Transverse colon (tissue), 4 donors: ENCODE measurements around the gene GRIFIN. TPM values are rescaled to one million over a fixed set of nuclear protein-coding genes. Genes with fewer than 3 reads are reported as not detected.
"Not testable (repeated sequence)": the region's sequence is repeated elsewhere in the genome, so short reads cannot be mapped to it uniquely, and the experiment has no call there.

Experiments used
- DNase-seq: peaks from one replicate; pipeline ENCODE4 v3.0.0-alpha.2; 2019
- H3K27ac ChIP-seq, 4 donors: fragments of 200-600 bp; sonication (generic); 2 replicates each; pipeline ENCODE4 v1.5.1; 2016 to 2018; ENCODE audit warnings: inconsistent platforms in 4 of 4
- H3K27me3 ChIP-seq: fragments of 200-600 bp; sonication (generic); 2 replicates; pipeline ENCODE4 v1.5.1; 2017; ENCODE audit warnings: inconsistent platforms
- H3K36me3 ChIP-seq, 4 donors: fragments of 200-600 bp; sonication (generic); 2 replicates each; pipeline ENCODE4 v1.5.1; 2017 to 2019; ENCODE audit warnings: inconsistent platforms in 4 of 4
- H3K4me1 ChIP-seq, 4 donors: fragments of 200-600 bp; sonication (generic); 2 replicates each; pipeline ENCODE4 v1.5.1; 2017 to 2020; ENCODE audit warnings: inconsistent platforms in 4 of 4
- H3K4me3 ChIP-seq, 4 donors: fragments of 200-600 bp; sonication (generic); 1 replicate in 1 of 4; 2 replicates in 3 of 4; pipeline versions ENCODE4 v1.5.1 to v1.6.1; 2017 to 2019; ENCODE audit warnings: inconsistent platforms in 4 of 4
- H3K9me3 ChIP-seq, 2 donors: fragments of 200-600 bp; sonication (generic); 2 replicates each; pipeline ENCODE4 v1.5.1; 2017 to 2019; ENCODE audit warnings: inconsistent platforms in 2 of 2
- EP300 ChIP-seq: sonication (generic); formaldehyde crosslinking; IDR thresholded peaks from one replicate; pipeline ENCODE4 v1.6.1; 2017; ENCODE audit warnings: antibody characterized with exemption, low read depth
- POLR2A ChIP-seq: fragments of 450-650 bp; IDR thresholded peaks from one replicate; pipeline ENCODE4 v1.6.1; 2016; ENCODE audit warnings: antibody characterized with exemption, mild to moderate bottlenecking, moderate library complexity
- POLR2AphosphoS5 ChIP-seq, 3 donors: sonication (generic); formaldehyde crosslinking; IDR thresholded peaks; one replicate each; pipeline ENCODE4 v1.6.1; 2016; ENCODE audit warnings: antibody characterized with exemption in 3 of 3
- WGBS, 2 donors: methylation state at CpG; one replicate each; pipeline ENCODE4 v1.1.5; 2018; ENCODE audit warnings: low coverage in 1 of 2; 5-methylcytosine and 5-hydroxymethylcytosine counted together
- in situ Hi-C, 4 donors: fragments of 200-750 bp; cut with MboI; loops; one replicate each; pipeline versions ENCODE4 v1.15.0 to v1.15.1; 2017; ENCODE audit warnings: low sequenced_read_pairs in 3 of 4, low pct_ligation_motif_present in 1 of 4, low pct_unique_long_range_greater_than_20kb in 1 of 4
- intact Hi-C: fragments of 100-400 bp; cut with DNase I; formaldehyde crosslinking; loops from one replicate; pipeline ENCODE4 v1.15.1; 2023; ENCODE audit warnings: low total_unique reads
- total RNA-seq, 4 donors: library from RNA; depleted of rRNA; stranded (reverse); fragments of >200 nt; gene quantifications; one replicate each; pipeline ENCODE4 v1.1.0, GENCODE V29; 2016
- TF ChIP-seq, protein P1 (sequence below), 5 experiments: fragments of 200-600 bp in 3 of 5; fragments of 450-650 bp in 2 of 5; sonication (generic) in 3 of 5; IDR thresholded peaks; 1 replicate in 2 of 5; 2 replicates in 3 of 5; pipeline ENCODE4 v1.5.1; 2016 to 2017; ENCODE audit warnings: antibody characterized with exemption in 5 of 5, inconsistent platforms in 3 of 5, mild to moderate bottlenecking in 2 of 5, moderate library complexity in 1 of 5

The GRIFIN gene
- total RNA-seq, 4 donors from 2014 or later, result not detected

- Histone ChIP-seq H3K36me3 (no peaks in the 10 kb centered on the region), H3K27me3 (no peaks in the 10 kb centered on the region), H3K27ac (no peak overlapping the region), H3K9me3 (no peaks in the 10 kb centered on the region), H3K4me1 (no peaks in the 10 kb centered on the region), H3K4me3 (no peak overlapping the region)
- intact Hi-C loops (no loop called here), in situ Hi-C loops (loop anchor here in 2 of 4 donors (25.0 kb wide), 1 partner anchor 226 kb away; the partner anchor contains the start of gene AMZ1 (in 2 of the 2))
- no peak for DNase-seq
- TF ChIP-seq POLR2A (no peak), POLR2AphosphoS5 (IDR thresholded peaks at IDR 0.05) (no peak), EP300 (no peak)
- TF ChIP-seq, protein P1, sequence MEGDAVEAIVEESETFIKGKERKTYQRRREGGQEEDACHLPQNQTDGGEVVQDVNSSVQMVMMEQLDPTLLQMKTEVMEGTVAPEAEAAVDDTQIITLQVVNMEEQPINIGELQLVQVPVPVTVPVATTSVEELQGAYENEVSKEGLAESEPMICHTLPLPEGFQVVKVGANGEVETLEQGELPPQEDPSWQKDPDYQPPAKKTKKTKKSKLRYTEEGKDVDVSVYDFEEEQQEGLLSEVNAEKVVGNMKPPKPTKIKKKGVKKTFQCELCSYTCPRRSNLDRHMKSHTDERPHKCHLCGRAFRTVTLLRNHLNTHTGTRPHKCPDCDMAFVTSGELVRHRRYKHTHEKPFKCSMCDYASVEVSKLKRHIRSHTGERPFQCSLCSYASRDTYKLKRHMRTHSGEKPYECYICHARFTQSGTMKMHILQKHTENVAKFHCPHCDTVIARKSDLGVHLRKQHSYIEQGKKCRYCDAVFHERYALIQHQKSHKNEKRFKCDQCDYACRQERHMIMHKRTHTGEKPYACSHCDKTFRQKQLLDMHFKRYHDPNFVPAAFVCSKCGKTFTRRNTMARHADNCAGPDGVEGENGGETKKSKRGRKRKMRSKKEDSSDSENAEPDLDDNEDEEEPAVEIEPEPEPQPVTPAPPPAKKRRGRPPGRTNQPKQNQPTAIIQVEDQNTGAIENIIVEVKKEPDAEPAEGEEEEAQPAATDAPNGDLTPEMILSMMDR (IDR thresholded peaks at IDR 0.05), result no peak
- WGBS, 2 donors, result 73% methylated on average over 15 of the region's 15 CpGs; no CpG with 5 or more reads in 1 of the 2 donors
Measured at GRCh38 chr7:2461268-2462026, 14.8 kb downstream of the GRIFIN start.

DNA sequence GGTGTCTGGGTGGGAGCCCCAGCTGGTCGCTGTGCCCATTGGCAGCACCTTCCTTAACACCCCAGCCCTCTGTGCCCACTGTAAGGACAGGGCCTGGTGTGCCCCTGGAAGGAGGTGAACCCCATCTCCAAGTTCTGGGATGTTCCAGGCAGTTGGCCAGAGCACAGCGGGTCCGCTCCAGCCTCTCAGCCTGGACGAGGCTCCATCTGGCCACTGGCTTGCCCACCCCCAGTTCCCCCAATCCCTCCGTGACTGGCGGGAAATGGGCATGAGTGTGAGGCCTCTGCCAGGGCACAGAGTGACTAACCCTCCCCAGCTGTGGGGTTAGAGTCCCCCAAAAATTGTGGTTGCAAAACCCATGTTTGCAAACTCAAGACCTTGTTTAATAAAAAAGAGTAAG lies 15.6 kb downstream of the GRIFIN start:
- WGBS, 2 donors, result 83 to 85% methylated on average over 1 to 5 of the region's 6 CpGs
- no peaks in the 10 kb centered on the region for H3K4me1 ChIP-seq
- no peak for DNase-seq
- no peaks in the 10 kb centered on the region for H3K27me3 ChIP-seq
- H3K9me3 ChIP-seq, result no peaks in the 10 kb centered on the region
- no peaks in the 10 kb centered on the region for H3K36me3 ChIP-seq
- no peak overlapping the region for H3K27ac ChIP-seq
- in situ Hi-C loops, result loop anchor here in 2 of 4 donors (25.0 kb wide), 1 partner anchor 227 kb away; the partner anchor contains the start of gene AMZ1 (in 2 of the 2)
- intact Hi-C loops, result no loop called here
- no peak for TF ChIP-seq EP300
- TF ChIP-seq POLR2AphosphoS5 (IDR thresholded peaks at IDR 0.05), result no peak
- TF ChIP-seq, protein P1 (IDR thresholded peaks at IDR 0.05), result no peak
- TF ChIP-seq POLR2A, result no peak
- no peak overlapping the region for H3K4me3 ChIP-seq

DNA sequence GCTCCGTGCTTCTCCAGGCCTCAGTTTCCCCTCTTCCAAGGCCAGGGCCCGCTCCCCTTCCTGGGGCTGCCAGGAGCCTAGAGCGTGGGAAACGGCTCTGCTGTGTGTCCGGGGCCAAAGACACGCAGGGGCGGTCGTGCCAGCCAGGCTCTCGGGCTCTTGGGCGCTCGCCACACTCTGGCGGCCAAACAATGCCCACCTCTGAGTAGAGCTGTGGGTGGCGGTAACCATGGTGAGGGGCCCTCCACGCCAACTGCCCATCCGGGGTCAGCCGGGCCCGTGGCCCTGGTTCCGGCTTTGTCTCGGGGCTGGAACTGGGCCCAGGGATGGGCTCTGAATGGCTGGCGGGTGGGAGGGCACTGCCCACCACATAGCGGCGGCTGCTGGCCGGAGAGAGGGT lies 16.0 kb downstream of the GRIFIN start:
- intact Hi-C loops (no loop called here), in situ Hi-C loops (loop anchor here in 2 of 4 donors (25.0 kb wide), 1 partner anchor 227 kb away; the partner anchor contains the start of gene AMZ1 (in 2 of the 2))
- WGBS, 2 donors, result 89 to 96% methylated on average over 4 to 22 of the region's 23 CpGs
- H3K4me1 ChIP-seq, result no peaks in the 10 kb centered on the region
- no peak overlapping the region for H3K4me3 ChIP-seq
- no peak overlapping the region for H3K27ac ChIP-seq
- no peaks in the 10 kb centered on the region for H3K9me3 ChIP-seq
- TF ChIP-seq EP300 (no peak), POLR2A (no peak), POLR2AphosphoS5 (IDR thresholded peaks at IDR 0.05) (no peak)
- TF ChIP-seq, protein P1 (IDR thresholded peaks at IDR 0.05), result no peak
- H3K36me3 ChIP-seq, result no peaks in the 10 kb centered on the region
- H3K27me3 ChIP-seq, result no peaks in the 10 kb centered on the region
- DNase-seq, result no peak

GRCh38 chr7:2459674-2460073 lies 16.5 kb downstream of the GRIFIN start:
- Histone ChIP-seq H3K4me3 (no peak overlapping the region), H3K36me3 (no peaks in the 10 kb centered on the region), H3K27ac (no peak overlapping the region), H3K4me1 (no peaks in the 10 kb centered on the region), H3K9me3 (no peaks in the 10 kb centered on the region), H3K27me3 (no peaks in the 10 kb centered on the region)
- no peak for DNase-seq
- intact Hi-C loops (no loop called here), in situ Hi-C loops (loop anchor here in 2 of 4 donors (25.0 kb wide), 1 partner anchor 228 kb away; the partner anchor contains the start of gene AMZ1 (in 2 of the 2))
- TF ChIP-seq POLR2A, result no peak
- 91% methylated on average over 8 of the region's 8 CpGs; no CpG with 5 or more reads in 1 of the 2 donors for WGBS, 2 donors

DNA sequence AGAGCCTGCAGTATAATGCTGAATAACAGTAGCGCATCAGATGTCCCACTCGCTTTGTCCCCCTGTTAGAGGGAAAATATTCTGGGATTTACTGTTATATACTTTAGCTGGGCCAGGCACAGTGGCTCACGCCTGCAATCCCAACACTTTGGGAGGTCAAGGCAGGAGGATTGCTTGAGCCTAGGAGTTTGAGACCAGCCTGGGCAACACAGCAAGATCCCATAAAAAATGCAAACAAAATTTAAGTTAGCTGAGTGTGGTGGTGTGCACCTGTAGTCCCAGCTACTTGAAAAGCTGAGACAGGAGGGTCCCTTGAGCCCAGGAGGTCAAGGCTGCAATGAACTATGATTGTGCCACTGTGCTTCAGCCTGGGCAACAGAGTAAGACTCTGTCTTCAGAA lies 22.3 kb downstream of the GRIFIN start:
- H3K4me3 ChIP-seq, H3K9me3 ChIP-seq, H3K27me3 ChIP-seq, H3K36me3 ChIP-seq, DNase-seq, H3K27ac ChIP-seq, intact Hi-C loops: not testable (repeated sequence)
- peaks cover 0 to 12% (median 12%) of the 10 kb centered on the region in 4 donors for H3K4me1 ChIP-seq
- in situ Hi-C loops, result loop anchor here in 2 of 4 donors (25.0 kb wide), 1 partner anchor 233 kb away; the partner anchor contains the start of gene AMZ1 (in 2 of the 2)
- WGBS, 2 donors, result 97 to 100% methylated on average over 2 to 3 of the region's 3 CpGs
